Urothelium cell line (cell line): ENCODE measurements around the gene COMMD9.

Experiments
- DNase-seq: peaks from one replicate; pipeline ENCODE4 v3.0.0; 2011; ENCODE audit warnings: low spot score, mixed read lengths
- FAIRE-seq: peaks from 2 replicates; lab custom pipeline; 2011; peaks lifted over from hg19 to GRCh38; lab: Jason Lieb, UNC

COMMD9 gene

DNA sequence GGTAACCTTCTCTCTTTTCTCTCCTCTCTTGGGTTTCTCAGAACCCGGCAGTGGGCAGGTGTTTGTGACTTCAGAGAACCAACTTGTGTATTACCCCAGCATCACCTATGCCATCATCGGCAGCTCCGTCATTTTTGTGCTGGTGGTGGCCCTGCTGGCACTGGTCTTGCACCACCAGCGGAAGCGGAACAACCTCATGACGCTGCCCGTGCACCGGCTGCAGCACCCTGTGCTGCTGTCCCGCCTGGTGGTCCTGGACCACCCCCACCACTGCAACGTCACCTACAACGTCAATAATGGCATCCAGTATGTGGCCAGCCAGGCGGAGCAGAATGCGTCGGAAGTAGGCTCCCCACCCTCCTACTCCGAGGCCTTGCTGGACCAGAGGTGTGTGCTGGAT is 62.2 kb downstream of the COMMD9 start:
- DNase-seq = no peak
- FAIRE-seq = no peak

DNA sequence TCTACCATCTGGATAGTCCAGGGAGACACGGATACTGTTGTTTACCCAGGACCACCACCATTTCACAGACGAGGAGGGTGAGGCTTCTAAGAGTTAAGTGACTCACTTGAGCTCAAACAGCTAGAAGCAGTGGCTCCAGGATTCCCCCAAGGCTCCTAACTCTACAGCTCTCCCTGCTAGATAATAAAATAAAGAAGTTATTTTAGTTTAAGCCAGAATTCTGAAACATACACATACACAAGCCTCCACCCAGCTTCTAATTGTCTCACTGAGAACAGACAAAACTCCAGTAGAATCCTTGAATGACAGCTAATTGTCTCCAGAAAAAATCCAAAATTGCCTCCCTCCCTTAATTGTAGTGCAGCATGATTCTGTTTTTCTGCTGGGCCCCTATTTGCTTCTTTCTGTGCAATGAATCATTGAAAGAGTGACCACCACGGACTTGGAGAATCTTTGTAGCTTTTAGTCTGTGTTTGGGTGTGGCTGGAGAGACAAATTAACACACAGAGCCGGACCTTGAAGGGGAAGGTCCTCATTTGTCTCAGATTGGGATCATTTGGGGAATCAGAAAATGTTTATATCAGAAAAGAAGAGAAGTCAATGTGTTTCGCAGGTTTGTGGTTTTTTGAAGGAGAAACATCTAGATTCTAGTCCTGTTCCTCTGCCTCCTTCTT is 64.9 kb downstream of the COMMD9 start:
- DNase-seq = no peak
- FAIRE-seq = no peak

- DNase-seq (no peak), FAIRE-seq (no peak)
Observed at GRCh38 chr11:36222831-36223635, 66.2 kb downstream of the COMMD9 start.
